HepG2 (cell line): ENCODE results near the gene RAD17. TPM values are rescaled to one million over a fixed set of nuclear protein-coding genes. Genes with fewer than 3 reads are reported as not detected.
A peak's percentile ranks its signal among the peaks of the same experiment; 100 is the strongest.

Experiments
- CTCF ChIP-seq: sonication (generic); formaldehyde crosslinking; IDR thresholded peaks from 2 replicates; pipeline ENCODE4 v1.5.0; 2020; ENCODE audit warnings: mild to moderate bottlenecking, missing genetic modification reagents, moderate library complexity
- FOSL1 ChIP-seq: sonication (generic); formaldehyde crosslinking; IDR thresholded peaks from 2 replicates; pipeline ENCODE4 v1.9.0; 2021; ENCODE audit warnings: missing genetic modification reagents, borderline replicate concordance
- JARID2 ChIP-seq: sonication (generic); formaldehyde crosslinking; IDR thresholded peaks from 2 replicates; pipeline ENCODE4 v1.8.1; 2023; ENCODE audit warnings: missing genetic modification reagents, inconsistent platforms; ENCODE audit not compliant: insufficient replicate concordance
- KDM5B ChIP-seq: sonication (generic); formaldehyde crosslinking; IDR thresholded peaks from 2 replicates; pipeline ENCODE4 v1.4.0; 2020; ENCODE audit warnings: missing genetic modification reagents, mild to moderate bottlenecking, borderline replicate concordance
- MIER3 ChIP-seq: IDR thresholded peaks from 2 replicates; pipeline ENCODE4 v1.6.1; 2016; ENCODE audit warnings: missing compliant biosample characterization, borderline replicate concordance
- POGK ChIP-seq: sonication (generic); formaldehyde crosslinking; conservative IDR thresholded peaks from 2 replicates; pipeline ENCODE4 v1.8.0; 2022; ENCODE audit warnings: mild to moderate bottlenecking, moderate library complexity, missing genetic modification reagents
- RORA ChIP-seq: sonication (generic); formaldehyde crosslinking; IDR thresholded peaks from 2 replicates; pipeline ENCODE4 v1.5.0; 2020; ENCODE audit warnings: mild to moderate bottlenecking, missing genetic modification reagents, moderate library complexity
- THAP9 ChIP-seq: sonication (generic); formaldehyde crosslinking; IDR thresholded peaks from 2 replicates; pipeline ENCODE4; 2020; ENCODE audit warnings: missing genetic modification reagents, mild to moderate bottlenecking, borderline replicate concordance
- ZNF263 ChIP-seq: sonication (generic); formaldehyde crosslinking; IDR thresholded peaks from 2 replicates; pipeline ENCODE4 v1.4.0; 2020; ENCODE audit warnings: missing genetic modification reagents
- ZNF33A ChIP-seq: sonication (generic); formaldehyde crosslinking; IDR thresholded peaks from 2 replicates; pipeline ENCODE4 v1.5.1; 2020; ENCODE audit warnings: missing genetic modification reagents, mild to moderate bottlenecking, moderate library complexity, borderline replicate concordance
- ZNF678 ChIP-seq: sonication (generic); formaldehyde crosslinking; IDR thresholded peaks from 2 replicates; pipeline ENCODE4 v1.4.0; 2020; ENCODE audit warnings: mild to moderate bottlenecking, missing genetic modification reagents
- ZNF749 ChIP-seq: sonication (generic); formaldehyde crosslinking; IDR thresholded peaks from 2 replicates; pipeline ENCODE4 v1.8.0; 2022; ENCODE audit warnings: mild to moderate bottlenecking, missing genetic modification reagents, moderate library complexity, borderline replicate concordance
- polyA plus RNA-seq, 8 experiments: library from polyadenylated mRNA; depleted of rRNA in 3 of 8; stranded (reverse) in 7 of 8; unstranded in 1 of 8; fragments of >200 nt; fragmentation: Illumina TruSeq in 4 of 8; extraction: Trizol in 4 of 8; gene quantifications; 2 replicates each; pipeline versions ENCODE4 v1.2.1 to v1.2.3, GENCODE V29; 2011 to 2016; ENCODE audit warnings: low read depth in 4 of 8, missing spikeins in 1 of 8, mixed read lengths in 1 of 8; ENCODE audit not compliant: insufficient read depth in 1 of 8
- total RNA-seq, 5 experiments: library from RNA; depleted of rRNA; stranded (reverse); fragments of >200 nt; fragmentation: Illumina TruSeq; extraction: Trizol; gene quantifications; 2 replicates each; pipeline ENCODE4 v1.2.3, GENCODE V29; 2016; ENCODE audit warnings: low read depth in 1 of 5
- TF ChIP-seq, protein P1 (sequence below): sonication (generic); formaldehyde crosslinking; IDR thresholded peaks from 2 replicates; pipeline ENCODE4 v1.8.1; 2022; ENCODE audit warnings: mild to moderate bottlenecking, missing genetic modification reagents
- TF ChIP-seq, protein P2 (sequence below): sonication (generic); formaldehyde crosslinking; IDR thresholded peaks from 2 replicates; pipeline ENCODE4 v1.4.0; 2020; ENCODE audit warnings: mild to moderate bottlenecking, low read depth, missing genetic modification reagents
- TF ChIP-seq, protein P3 (sequence below): sonication (generic); formaldehyde crosslinking; IDR thresholded peaks from 2 replicates; pipeline ENCODE4 v1.4.0; 2020; ENCODE audit warnings: missing genetic modification reagents, borderline replicate concordance

Gene RAD17
- total and polyA plus RNA-seq, 2 of the 13 experiments (the other 11 are each of a cell fraction or from before 2014, with no cell fraction given), result 24.0 to 25.9 TPM

GRCh38 chr5:69369340-69370121 is at the start of gene RAD17, which contains the start of the genes AK6 and TAF9 (continued):
- TF ChIP-seq RORA (CRISPR knock-in tag), result no peak
- TF ChIP-seq, protein P1, sequence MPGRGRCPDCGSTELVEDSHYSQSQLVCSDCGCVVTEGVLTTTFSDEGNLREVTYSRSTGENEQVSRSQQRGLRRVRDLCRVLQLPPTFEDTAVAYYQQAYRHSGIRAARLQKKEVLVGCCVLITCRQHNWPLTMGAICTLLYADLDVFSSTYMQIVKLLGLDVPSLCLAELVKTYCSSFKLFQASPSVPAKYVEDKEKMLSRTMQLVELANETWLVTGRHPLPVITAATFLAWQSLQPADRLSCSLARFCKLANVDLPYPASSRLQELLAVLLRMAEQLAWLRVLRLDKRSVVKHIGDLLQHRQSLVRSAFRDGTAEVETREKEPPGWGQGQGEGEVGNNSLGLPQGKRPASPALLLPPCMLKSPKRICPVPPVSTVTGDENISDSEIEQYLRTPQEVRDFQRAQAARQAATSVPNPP (CRISPR knock-in tag), result no peak
- 0 out of 2 replicates have a peak, but pooled peaks have one; percentile 27 for TF ChIP-seq ZNF749
- TF ChIP-seq ZNF678 (CRISPR knock-in tag), result peak; percentile 83; the same call in 1 of the 2 replicates
- peak; percentile 63; the same call in 1 of the 2 replicates for TF ChIP-seq MIER3 (CRISPR knock-in tag)
- TF ChIP-seq JARID2 (CRISPR knock-in tag), result no peak
- TF ChIP-seq ZNF263 (CRISPR knock-in tag), result 0 out of 2 replicates have a peak, but pooled peaks have one; percentile 22
- no peak for TF ChIP-seq FOSL1
- TF ChIP-seq, protein P2, sequence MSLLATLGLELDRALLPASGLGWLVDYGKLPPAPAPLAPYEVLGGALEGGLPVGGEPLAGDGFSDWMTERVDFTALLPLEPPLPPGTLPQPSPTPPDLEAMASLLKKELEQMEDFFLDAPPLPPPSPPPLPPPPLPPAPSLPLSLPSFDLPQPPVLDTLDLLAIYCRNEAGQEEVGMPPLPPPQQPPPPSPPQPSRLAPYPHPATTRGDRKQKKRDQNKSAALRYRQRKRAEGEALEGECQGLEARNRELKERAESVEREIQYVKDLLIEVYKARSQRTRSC (CRISPR knock-in tag), result 0 out of 2 replicates have a peak, but pooled peaks have one; percentile 27
- no peak; the same call in 1 of the 2 replicates for TF ChIP-seq CTCF (CRISPR knock-in tag)
- TF ChIP-seq, protein P3, sequence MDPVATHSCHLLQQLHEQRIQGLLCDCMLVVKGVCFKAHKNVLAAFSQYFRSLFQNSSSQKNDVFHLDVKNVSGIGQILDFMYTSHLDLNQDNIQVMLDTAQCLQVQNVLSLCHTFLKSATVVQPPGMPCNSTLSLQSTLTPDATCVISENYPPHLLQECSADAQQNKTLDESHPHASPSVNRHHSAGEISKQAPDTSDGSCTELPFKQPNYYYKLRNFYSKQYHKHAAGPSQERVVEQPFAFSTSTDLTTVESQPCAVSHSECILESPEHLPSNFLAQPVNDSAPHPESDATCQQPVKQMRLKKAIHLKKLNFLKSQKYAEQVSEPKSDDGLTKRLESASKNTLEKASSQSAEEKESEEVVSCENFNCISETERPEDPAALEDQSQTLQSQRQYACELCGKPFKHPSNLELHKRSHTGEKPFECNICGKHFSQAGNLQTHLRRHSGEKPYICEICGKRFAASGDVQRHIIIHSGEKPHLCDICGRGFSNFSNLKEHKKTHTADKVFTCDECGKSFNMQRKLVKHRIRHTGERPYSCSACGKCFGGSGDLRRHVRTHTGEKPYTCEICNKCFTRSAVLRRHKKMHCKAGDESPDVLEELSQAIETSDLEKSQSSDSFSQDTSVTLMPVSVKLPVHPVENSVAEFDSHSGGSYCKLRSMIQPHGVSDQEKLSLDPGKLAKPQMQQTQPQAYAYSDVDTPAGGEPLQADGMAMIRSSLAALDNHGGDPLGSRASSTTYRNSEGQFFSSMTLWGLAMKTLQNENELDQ (CRISPR knock-in tag), result no peak
- peak; percentile 84; the same call in 1 of the 2 replicates for TF ChIP-seq ZNF33A (CRISPR knock-in tag)
- peak; percentile 66; the same call in 1 of the 2 replicates for TF ChIP-seq THAP9 (CRISPR knock-in tag)
- peak; percentile 68; the same call in 1 of the 2 replicates for TF ChIP-seq POGK (CRISPR knock-in tag)
- TF ChIP-seq KDM5B (CRISPR knock-in tag), result peak; percentile 91; the same call in 1 of the 2 replicates
